Activated CD8-positive, alpha-beta memory T cell treated with anti-CD3 and anti-CD28 coated beads for 4 hours (primary cell): ENCODE results near the gene GARIN6.
"Not testable (repeated sequence)": the region's sequence is repeated elsewhere in the genome, so short reads cannot be mapped to it uniquely, and the experiment has no call there.

Experiments
- DNase-seq, 2 donors: peaks; one replicate each; pipeline ENCODE4 v3.0.0-alpha.2; 2020; ENCODE audit warnings: low read depth in 2 of 2

GARIN6 gene

DNA sequence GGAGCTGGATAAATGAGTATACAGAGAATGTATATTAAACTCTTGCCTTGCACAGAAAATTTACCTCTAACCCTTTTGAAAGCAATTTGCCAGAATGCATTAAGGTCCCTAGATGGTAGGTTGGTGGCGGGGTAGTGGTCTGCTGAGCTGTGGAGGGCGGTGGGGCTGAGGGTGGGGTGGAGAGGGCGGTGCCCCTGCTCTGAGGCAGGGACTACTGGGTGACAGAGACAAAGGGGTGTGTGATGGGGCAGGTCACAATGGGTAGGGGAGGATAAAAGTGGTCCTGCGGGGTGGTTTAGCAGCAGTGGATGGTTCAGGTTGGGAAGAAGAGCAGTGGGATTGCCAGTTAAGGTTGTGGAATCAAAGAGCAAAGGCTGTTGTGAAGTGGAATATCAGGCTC is at the start of gene GARIN6:
Gene GARIN6 (plus strand): TSS at position 301 of the 400 bp plus-strand sequence. CDS start 422 bp downstream, outside the sequence.
- no peak for DNase-seq

DNA sequence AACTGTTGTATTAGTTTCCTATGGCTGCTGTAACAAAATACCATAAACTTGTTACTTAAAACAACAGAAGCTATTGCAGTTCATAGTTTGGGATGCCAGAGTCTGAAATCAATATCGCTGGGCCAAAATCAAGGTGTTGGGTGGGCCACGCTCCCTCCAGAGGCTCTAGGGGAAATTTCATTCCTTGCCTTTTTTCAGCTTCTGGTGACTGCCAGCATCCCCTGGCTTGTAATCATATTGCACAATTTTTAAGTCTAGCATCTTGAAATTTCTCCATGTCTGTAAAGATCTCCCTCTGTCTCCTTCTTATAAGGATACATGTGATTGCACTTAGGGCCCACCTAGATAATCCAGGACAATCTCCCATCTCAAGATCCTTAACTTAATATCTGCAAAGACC is 48.8 kb upstream of the GARIN6 start:
- no peak for DNase-seq

DNA sequence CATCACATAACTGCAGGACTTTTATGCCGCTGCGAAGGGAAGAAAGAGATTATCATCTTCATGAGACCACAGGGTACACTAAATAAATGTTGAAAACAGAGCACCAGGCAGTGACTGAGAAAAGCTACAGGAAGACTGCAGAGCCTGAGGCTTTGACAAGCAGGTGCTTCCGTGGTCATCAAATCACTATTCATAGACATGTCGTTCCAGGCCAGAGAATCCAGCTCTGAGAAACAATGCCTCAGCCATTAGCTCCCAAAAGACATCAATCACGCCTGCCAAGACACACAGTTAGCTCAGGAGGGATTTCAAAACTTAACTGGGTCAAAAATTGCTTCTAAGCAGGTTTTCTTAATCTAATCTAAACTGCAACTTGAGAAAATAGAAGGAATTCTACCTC is 47.2 kb upstream of the GARIN6 start:
- DNase-seq, result no peak

DNA sequence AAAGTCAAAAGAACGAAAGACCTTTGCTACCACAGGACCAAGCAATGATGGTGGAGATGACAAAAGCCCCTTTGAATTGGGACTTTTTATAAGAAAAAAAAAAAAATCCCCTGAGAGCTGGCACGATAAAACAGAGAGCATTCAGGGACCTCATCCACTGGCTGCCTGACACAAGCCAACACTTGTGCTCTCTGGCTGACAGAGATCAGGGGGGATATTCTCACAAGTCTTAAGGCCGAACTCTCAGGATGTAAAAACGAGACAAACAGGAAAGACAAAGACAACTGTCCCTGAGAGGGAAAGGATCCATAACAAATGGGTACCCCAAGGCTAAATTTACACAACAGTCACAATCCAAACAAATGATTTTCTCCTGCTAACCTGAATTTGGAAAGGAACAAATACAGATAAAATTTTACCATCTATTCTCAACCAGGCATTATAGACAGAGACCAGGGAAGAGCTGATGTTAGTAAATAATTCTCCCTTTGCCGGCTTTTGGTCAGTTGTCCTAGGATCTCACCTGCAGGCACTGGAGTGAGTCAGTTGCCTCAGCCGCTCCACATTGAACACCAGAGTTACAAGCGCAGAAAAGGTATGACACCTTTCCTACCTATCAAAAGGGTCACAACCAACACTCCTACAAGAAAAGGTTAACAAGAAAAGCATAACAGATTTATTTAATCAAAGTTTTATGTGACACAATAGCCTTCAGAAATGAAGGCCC is 37.9 kb upstream of the GARIN6 start:
- DNase-seq, result no peak

DNA sequence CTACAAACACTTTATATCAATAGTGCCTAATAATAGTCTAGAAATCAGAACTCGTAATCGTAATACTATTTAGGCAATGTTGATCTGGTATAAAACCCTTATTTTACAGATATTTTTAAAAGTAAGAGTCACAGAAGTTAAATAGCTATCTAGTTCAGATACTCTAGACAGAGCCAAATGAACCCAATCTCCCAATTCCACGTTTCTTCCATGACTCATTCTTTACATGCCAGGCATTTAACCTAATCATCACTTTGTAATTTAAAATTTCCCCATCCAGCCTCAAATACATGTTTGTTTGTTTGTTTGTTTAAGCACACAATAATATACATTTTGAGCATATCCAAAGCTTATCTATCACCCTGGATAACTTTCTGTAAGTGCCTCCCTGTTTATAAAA is 36.4 kb upstream of the GARIN6 start:
- no peak for DNase-seq

DNA sequence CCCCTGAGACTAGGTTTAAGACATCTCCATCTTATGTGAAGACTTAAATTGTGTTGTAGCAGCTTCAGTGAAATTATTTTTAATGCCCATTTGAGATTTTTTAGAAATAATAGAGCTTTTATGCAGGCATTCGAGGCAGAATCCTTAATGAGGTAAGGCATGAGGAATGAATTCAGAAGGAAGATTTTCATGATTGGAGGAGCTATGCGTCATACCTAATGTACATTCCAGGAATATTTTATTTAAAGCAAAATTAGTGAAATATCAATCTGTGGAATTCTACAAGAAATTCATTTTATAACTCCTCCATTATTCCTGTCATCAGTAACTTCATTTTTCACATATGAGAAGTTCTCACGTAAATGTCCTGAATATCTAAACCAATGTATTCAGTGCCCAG is 36.0 kb upstream of the GARIN6 start:
- DNase-seq, result no peak

DNA sequence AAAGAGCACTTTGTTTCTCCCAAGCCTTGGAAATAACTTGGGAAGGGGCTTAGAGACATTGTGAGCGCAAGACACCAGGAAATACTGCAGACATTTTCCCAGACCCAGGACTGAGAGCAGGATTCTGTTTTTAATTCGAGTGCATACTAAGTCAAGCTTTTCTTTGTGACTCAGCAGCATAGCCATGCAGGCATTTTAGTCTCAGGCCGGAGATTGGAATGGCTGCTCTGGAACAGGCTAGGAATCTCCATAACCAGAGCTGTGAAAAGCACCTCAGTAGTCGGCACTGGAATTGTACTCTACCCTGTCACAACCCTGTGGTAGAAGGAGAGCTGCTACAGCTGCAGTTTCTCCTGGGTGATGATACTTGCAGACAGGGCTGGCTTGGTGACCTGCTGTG is 28.9 kb upstream of the GARIN6 start:
- no peak for DNase-seq

DNA sequence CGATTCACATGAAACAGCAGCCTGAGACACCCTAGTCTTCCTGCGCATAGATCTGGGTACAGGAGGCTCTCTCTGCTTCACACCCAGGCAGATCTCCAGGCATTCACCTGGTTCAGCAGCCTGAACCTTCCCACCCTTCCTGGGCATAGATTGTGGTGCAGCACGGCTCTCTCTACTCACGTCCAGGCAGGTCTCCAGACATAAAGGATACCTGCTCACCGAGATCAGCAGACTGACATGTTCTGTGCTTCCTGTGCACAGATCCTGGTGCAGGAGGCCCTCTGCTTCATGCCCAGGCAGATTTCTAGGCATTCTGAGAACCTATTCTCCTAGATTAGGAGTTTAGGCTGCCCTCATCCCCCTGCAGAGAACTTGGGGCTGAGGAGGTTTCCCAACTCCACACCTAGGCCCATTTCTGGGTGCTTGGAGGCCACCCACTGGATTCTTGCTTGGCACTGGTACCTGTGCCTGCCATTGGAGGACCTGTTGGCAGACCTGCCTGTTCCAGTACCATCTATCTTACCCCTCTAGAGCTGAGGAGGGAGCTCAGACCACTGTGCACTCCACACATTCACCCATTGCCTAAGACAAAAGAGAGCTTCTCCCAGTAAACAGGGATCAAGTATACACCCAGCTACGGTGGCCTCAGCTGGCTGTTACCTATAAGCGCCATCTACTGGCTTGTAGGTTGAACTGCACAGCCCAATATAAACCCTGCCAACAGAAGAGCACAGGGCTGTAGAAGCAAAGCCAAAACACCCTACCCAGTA is 28.0 kb upstream of the GARIN6 start:
- no peak for DNase-seq

DNA sequence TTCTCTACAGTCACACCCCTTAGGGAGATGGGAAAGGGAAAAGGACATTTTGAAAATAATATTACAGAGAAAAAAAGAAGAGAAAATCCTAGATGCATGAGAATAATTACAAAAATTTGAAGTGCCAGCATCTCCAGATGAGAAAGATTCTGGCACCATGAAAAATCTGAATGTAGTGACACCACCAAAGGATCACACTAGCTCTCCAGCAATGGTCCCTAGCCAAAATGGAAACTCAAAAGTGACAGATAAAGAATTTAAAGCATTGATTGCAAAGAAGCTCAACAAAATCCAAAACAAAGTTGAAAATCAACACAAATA is 27.4 kb upstream of the GARIN6 start:
- DNase-seq, result no peak

DNA sequence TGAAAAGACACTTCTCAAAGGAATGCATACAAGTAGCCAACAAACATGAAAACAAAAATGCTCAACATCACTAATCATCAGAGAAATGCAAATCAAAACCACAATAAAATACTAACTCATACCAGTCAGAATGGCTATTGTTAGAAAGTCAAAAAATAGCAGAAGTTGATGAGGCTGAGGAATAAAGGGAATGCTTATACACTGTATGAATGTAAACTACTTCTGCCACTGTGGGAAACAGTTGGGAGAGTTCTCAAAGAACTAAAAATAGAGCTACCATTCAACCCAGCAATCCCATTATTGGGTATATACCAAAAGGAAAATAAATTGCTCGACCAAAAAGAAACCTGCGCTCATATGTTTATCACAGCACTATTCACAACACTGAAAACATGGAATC is 23.0 kb upstream of the GARIN6 start:
- not testable (repeated sequence) for DNase-seq

DNA sequence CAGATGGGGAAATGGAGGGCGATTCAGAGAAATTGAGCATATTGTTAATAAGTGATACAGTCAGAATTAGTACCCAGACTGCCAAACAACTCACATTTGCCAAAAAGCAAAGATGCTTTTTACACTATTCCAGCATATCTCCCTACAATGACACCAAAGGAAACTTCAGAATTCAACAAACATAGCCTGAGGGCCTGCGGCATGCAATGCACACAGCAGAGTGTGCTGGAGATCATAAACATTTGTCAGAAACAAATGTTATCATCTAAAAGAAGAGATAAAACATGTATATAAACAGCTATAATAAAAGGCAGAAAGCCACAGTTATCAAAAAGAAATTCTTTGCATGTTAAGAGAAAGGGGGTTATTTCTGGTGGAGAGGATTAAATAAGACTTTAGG is 20.1 kb upstream of the GARIN6 start:
- no peak for DNase-seq

DNA sequence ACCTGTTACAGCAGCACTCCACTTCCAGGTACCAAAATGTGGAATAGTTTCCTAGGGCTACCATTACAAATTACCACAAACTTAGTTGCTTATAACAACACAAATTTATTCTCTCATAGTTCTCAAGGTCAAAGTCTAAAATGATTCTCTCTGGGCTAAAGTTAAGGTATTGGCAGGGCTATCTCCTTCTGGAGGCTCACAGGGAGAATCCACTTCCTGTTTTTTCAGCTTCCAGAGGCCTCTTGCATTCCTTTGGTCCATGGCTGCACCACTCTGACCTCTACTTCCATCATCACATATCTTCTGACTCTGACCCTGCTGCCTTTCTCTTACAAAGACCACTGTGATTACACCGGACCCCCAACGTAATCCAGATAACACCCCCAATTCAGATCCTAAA is 2.9 kb upstream of the GARIN6 start:
- no peak for DNase-seq

DNA sequence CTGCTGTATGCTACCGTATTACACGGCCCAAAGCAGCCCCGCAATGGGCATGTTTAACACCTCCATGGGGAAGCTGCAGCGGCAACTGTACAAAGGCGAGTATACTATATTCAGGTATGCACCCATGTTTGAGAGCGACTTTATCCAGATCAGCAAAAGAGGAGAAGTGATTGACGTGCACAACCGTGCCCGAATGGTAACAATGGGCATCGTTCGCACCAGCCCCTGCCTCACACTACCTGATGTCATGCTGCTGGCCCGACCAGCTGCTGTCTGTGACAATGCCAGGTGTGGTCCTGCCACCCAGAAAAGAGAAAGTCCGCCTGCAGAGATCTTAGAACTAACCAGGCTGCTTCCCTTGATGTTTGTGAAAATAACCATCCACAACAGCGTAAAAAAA is 630 bp downstream of the GARIN6 start:
- no peak for DNase-seq

DNA sequence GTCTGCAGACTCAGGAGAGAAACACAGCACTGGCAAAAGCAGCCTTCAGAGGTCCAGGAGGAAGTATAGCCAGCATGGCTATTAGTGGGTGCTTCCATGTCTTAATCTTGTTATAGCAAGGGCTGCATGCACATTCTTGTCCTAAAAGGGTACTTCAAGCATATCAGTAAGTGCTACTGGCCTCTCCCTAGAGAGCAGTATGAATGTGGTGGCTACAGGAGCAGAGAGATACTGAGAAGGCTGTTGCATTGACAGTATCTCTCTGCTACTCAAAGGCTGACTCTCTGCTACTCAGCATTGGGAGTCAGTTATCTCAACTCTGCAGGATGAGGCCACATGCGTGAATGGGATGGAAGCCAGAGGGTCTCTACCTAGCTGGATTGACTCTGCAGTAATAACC is 2.0 kb downstream of the GARIN6 start:
- DNase-seq, result no peak

DNA sequence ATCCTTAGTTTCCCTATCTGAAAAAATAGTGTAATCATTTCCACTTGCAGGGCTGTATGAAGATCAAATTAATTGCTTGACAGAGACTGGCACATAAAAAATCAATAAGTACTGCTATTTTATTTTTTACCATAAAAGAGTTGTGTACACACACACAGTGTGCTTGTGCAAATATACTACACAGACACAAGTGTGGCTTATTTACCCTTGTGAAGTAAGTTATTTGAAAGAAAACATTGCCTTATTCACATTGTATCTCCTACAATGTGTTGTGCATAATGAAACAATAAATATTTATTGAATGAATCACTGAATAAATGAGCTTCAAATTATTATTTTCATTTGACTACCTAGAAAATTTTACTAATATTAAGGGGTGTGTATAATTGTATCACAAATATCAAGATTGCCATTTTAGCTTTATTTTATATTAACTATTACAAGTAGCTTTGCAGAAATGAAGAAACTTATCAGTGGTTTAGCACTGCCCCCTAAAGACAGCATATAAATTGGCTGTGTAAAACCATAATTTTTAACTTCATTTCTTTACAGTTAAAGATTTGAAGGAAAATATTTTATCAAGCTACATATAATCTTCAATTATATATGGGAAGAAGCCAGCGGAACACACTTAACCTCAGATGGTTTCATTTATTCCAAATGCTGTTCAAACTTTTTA is 11.3 kb downstream of the GARIN6 start:
- DNase-seq, result no peak

DNA sequence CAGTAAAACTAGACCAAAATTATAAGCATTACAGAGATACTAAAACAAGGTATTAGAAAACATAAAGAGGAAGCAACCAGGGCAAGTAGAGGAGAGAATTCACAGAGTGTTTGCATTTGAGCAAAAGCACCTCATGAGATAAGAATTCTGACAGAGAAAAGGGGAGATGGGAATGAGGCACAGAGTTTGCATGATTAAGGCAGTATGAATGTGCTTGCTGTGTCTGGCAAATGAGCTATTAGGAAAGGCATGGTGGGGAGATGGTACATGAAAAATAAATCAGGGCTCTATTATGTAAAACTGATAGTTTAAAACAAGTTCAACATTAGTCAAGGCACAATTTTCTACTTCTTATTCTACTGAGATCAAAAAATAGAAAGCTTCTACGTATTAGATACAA is 23.1 kb downstream of the GARIN6 start:
- no peak for DNase-seq

DNA sequence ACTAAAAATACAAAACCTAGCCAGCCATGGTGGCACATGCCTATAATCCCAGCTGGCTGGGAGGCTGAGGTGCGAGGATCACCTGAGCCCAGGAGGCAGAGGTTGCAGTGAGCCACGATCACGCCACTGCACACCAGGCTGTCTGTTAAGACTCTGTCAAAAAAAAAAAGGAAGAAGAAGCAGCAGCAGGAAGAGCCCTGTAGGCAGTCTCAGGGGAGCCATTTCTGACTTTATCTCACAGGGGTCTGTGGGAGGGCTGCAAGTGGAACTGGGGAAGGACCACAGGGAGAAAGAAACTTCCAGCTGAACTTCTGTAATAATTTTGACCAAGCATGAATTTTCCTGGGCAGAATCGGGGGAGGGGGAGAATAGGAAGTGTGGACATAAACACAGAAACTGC is 32.7 kb downstream of the GARIN6 start:
- DNase-seq, result no peak

DNA sequence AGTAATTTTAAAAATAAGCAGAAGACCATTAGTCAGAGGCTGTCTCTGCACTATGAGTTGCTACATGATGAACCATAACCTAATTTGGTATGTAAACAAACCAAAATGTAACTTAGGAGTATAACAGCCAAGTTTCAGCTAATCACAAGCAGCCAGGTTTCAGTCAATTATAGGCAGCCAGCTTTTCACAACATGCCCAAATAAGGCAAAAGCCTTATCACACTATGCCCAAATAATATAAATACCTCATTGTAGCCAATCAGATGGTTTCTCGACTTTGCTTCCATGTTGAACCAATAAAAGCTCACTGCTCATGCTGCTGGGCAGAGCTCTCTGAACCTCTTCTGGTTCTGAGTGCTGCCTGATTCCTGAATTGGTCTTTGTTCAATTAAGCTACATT is 38.6 kb downstream of the GARIN6 start:
- DNase-seq, result no peak

DNA sequence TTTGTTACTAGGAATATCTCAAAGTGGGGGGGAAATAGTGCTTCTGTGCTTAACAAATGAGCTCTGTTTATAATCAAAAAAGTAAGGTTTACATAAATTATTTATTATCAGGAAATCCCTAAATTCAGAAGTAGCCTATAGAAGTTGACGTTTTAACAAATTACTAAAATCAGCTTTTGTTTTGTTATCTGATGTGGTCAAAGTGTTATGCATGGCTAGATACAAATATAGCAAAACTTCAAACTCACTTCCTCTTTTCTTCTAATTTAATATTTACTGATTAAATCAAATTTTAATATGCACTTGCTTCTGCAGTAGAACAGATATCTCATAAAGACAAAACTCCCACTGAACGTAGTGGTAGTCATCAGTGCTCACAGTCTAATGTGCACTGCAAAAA is 47.5 kb downstream of the GARIN6 start:
- DNase-seq, result no peak
